Liver (tissue), 9 donors: Measurements from ENCODE around the gene ETNPPL. TPM values are rescaled to one million over a fixed set of nuclear protein-coding genes. Genes with fewer than 3 reads are reported as not detected.

Source experiments
- DNase-seq: peaks from one replicate; pipeline ENCODE4 v3.0.0-alpha.2; 2017; ENCODE audit warnings: low spot score
- H3K27ac ChIP-seq, 2 donors: one replicate each; pipeline ENCODE4 v1.7.0; 2013; ENCODE audit warnings: inconsistent platforms in 2 of 2, low read length in 2 of 2, control low read depth in 1 of 2, low read depth in 1 of 2, mild to moderate bottlenecking in 1 of 2
- H3K27me3 ChIP-seq, 4 donors: one replicate each; pipeline versions ENCODE4 v1.6.1 to v1.7.0; 2013; ENCODE audit warnings: low read length in 3 of 4, inconsistent platforms in 1 of 4, mild to moderate bottlenecking in 1 of 4, moderate library complexity in 1 of 4; ENCODE audit not compliant: control insufficient read depth in 4 of 4, insufficient read depth in 4 of 4
- H3K36me3 ChIP-seq, 4 donors: one replicate each; pipeline versions ENCODE4 v1.6.1 to v1.7.0; 2013; ENCODE audit warnings: low read length in 3 of 4, mild to moderate bottlenecking in 3 of 4, low read depth in 1 of 4, moderate library complexity in 1 of 4; ENCODE audit not compliant: control insufficient read depth in 4 of 4, insufficient read depth in 3 of 4
- H3K4me1 ChIP-seq, 4 donors: one replicate each; pipeline versions ENCODE4 v1.6.1 to v1.7.0; 2013; ENCODE audit warnings: low read length in 3 of 4, mild to moderate bottlenecking in 3 of 4, moderate library complexity in 1 of 4; ENCODE audit not compliant: control insufficient read depth in 4 of 4, insufficient read depth in 4 of 4
- H3K4me3 ChIP-seq, 3 donors: one replicate each; pipeline versions ENCODE4 v1.6.1 to v1.7.0; 2013; ENCODE audit warnings: low read length in 3 of 3, control low read depth in 1 of 3, low read depth in 1 of 3, mild to moderate bottlenecking in 1 of 3
- H3K9ac ChIP-seq, 2 donors: one replicate each; pipeline ENCODE4 v1.7.0; 2013; ENCODE audit warnings: low read length in 2 of 2, mild to moderate bottlenecking in 2 of 2, moderate library complexity in 2 of 2, control low read depth in 1 of 2, low read depth in 1 of 2
- H3K9me3 ChIP-seq, 4 donors: one replicate each; pipeline versions ENCODE4 v1.6.1 to v1.7.0; 2013; ENCODE audit warnings: low read length in 3 of 4; ENCODE audit not compliant: control insufficient read depth in 4 of 4
- CTCF ChIP-seq: fragments of 150-350 bp; IDR thresholded peaks from 2 replicates; pipeline ENCODE4 v1.5.1; 2017; ENCODE audit warnings: improper control_type of control experiment, low read depth, low read length; ENCODE audit not compliant: missing input control
- EGR1 ChIP-seq, 2 donors: IDR thresholded peaks; 2 replicates each; pipeline ENCODE4 v1.6.1; 2016 to 2018; ENCODE audit warnings: antibody characterized with exemption in 2 of 2, low read depth in 2 of 2
- FOXA1 ChIP-seq: IDR thresholded peaks from 2 replicates; pipeline ENCODE4 v1.6.1; 2016; ENCODE audit warnings: antibody characterized with exemption
- GABPA ChIP-seq, 2 donors: IDR thresholded peaks in 1 of 2; conservative IDR thresholded peaks in 1 of 2; 2 replicates each; pipeline ENCODE4 v1.6.1; 2016; ENCODE audit warnings: antibody characterized with exemption in 2 of 2, mild to moderate bottlenecking in 1 of 2, moderate library complexity in 1 of 2
- HNF4A ChIP-seq, 2 donors: conservative IDR thresholded peaks; 2 replicates each; pipeline ENCODE4 v1.6.1; 2016; ENCODE audit warnings: antibody characterized with exemption in 2 of 2, mild to moderate bottlenecking in 2 of 2
- HNF4G ChIP-seq: IDR thresholded peaks from 2 replicates; pipeline ENCODE4 v1.6.1; 2016; ENCODE audit warnings: antibody characterized with exemption
- JUND ChIP-seq, 2 donors: IDR thresholded peaks; 2 replicates each; pipeline ENCODE4 v1.6.1; 2016; ENCODE audit warnings: antibody characterized with exemption in 2 of 2
- MAX ChIP-seq: IDR thresholded peaks from 2 replicates; pipeline ENCODE4 v1.6.1; 2016; ENCODE audit warnings: antibody characterized with exemption
- NR2F2 ChIP-seq: IDR thresholded peaks from 2 replicates; pipeline ENCODE4 v1.6.1; 2016; ENCODE audit warnings: antibody characterized with exemption
- RAD21 ChIP-seq, 2 donors: IDR thresholded peaks; 2 replicates each; pipeline ENCODE4 v1.6.1; 2016; ENCODE audit warnings: antibody characterized with exemption in 2 of 2, mild to moderate bottlenecking in 2 of 2
- SP1 ChIP-seq: IDR thresholded peaks from 2 replicates; pipeline ENCODE4 v1.6.1; 2018; ENCODE audit warnings: antibody characterized with exemption, mild to moderate bottlenecking
- TAF1 ChIP-seq: conservative IDR thresholded peaks from 2 replicates; pipeline ENCODE4 v1.6.1; 2016; ENCODE audit warnings: antibody characterized with exemption, mild to moderate bottlenecking
- YY1 ChIP-seq: IDR thresholded peaks from 2 replicates; pipeline ENCODE4 v1.6.1; 2016; ENCODE audit warnings: antibody characterized with exemption, mild to moderate bottlenecking
- WGBS: extraction: QIAGEN DNeasy Blood & Tissue Kit; methylation state at CpG from one replicate; pipeline ENCODE4 v1.1.7; 2013; 5-methylcytosine and 5-hydroxymethylcytosine counted together
- polyA plus RNA-seq, 2 donors: library from polyadenylated mRNA; stranded (reverse) in 1 of 2; unstranded in 1 of 2; fragments of 200-250 nt in 1 of 2; fragments of >200 nt in 1 of 2; fragmentation: Nextera tagmentation in 1 of 2; extraction: Ambion mirVana in 1 of 2; gene quantifications; one replicate each; pipeline versions ENCODE4 v1.2.1 to v1.2.3, GENCODE V29; 2013 to 2015
- total RNA-seq, 2 donors: library from RNA; depleted of rRNA; stranded (reverse); fragments of >200 nt; gene quantifications; one replicate each; pipeline ENCODE4 v1.2.3, GENCODE V29; 2014
- TF ChIP-seq, protein P1 (sequence below): IDR thresholded peaks from 2 replicates; pipeline ENCODE4 v1.6.1; 2016; ENCODE audit warnings: antibody characterized with exemption
- TF ChIP-seq, protein P2 (sequence below): IDR thresholded peaks from 2 replicates; pipeline ENCODE4 v1.6.1; 2016; ENCODE audit warnings: antibody characterized with exemption
- TF ChIP-seq, protein P3 (sequence below): IDR thresholded peaks from 2 replicates; pipeline ENCODE4 v1.6.1; 2016; ENCODE audit warnings: antibody characterized with exemption, mild to moderate bottlenecking
- donor health status: healthy.
- donor health status: healthy.
- donor health status: healthy.
- donor health status: healthy.
- donor health status: healthy.

The ETNPPL gene
- total and polyA plus RNA-seq, 4 donors: 2.5 to 43.3 (median 25.3) TPM

GRCh38 chr4:108779958-108780357 lies 17.1 kb upstream of the ETNPPL start:
- H3K27me3 ChIP-seq: no peaks in the 10 kb centered on the region
- H3K9me3 ChIP-seq: no peaks in the 10 kb centered on the region
- H3K4me3 ChIP-seq: no peak overlapping the region
- DNase-seq: no peak
- H3K9ac ChIP-seq: no peak overlapping the region
- H3K36me3 ChIP-seq: no peaks in the 10 kb centered on the region
- TF ChIP-seq NR2F2 (no peak), CTCF (no peak), TAF1 (no peak), FOXA1 (no peak), SP1 (no peak), HNF4G (no peak), MAX (no peak), EGR1 (IDR thresholded peaks at IDR 0.05; ENCODE audit: low read depth in 2 of 2) (no peak), YY1 (no peak), HNF4A (conservative IDR thresholded peaks at IDR 0.05) (no peak), JUND (IDR thresholded peaks at IDR 0.05) (no peak)
- TF ChIP-seq, protein P1, sequence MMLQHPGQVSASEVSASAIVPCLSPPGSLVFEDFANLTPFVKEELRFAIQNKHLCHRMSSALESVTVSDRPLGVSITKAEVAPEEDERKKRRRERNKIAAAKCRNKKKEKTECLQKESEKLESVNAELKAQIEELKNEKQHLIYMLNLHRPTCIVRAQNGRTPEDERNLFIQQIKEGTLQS: no peak
- TF ChIP-seq, protein P2, sequence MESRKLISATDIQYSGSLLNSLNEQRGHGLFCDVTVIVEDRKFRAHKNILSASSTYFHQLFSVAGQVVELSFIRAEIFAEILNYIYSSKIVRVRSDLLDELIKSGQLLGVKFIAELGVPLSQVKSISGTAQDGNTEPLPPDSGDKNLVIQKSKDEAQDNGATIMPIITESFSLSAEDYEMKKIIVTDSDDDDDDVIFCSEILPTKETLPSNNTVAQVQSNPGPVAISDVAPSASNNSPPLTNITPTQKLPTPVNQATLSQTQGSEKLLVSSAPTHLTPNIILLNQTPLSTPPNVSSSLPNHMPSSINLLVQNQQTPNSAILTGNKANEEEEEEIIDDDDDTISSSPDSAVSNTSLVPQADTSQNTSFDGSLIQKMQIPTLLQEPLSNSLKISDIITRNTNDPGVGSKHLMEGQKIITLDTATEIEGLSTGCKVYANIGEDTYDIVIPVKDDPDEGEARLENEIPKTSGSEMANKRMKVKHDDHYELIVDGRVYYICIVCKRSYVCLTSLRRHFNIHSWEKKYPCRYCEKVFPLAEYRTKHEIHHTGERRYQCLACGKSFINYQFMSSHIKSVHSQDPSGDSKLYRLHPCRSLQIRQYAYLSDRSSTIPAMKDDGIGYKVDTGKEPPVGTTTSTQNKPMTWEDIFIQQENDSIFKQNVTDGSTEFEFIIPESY: no peak
- H3K4me1 ChIP-seq: peaks cover 2 to 17% (median 11%) of the 10 kb centered on the region in 4 donors
- no peak overlapping the region for H3K27ac ChIP-seq

GRCh38 chr4:108777388-108777787 lies 14.5 kb upstream of the ETNPPL start:
- Histone ChIP-seq H3K9me3 (no peaks in the 10 kb centered on the region), H3K9ac (no peak overlapping the region), H3K4me1 (peaks cover 0 to 16% (median 10%) of the 10 kb centered on the region in 4 donors), H3K4me3 (no peak overlapping the region), H3K27me3 (no peaks in the 10 kb centered on the region), H3K27ac (no peak overlapping the region), H3K36me3 (no peaks in the 10 kb centered on the region)
- WGBS: 95% methylated on average over 2 of the region's 2 CpGs
- TF ChIP-seq, protein P2: no peak
- TF ChIP-seq HNF4G (no peak), RAD21 (IDR thresholded peaks at IDR 0.05) (no peak), TAF1 (no peak), MAX (no peak), YY1 (no peak), SP1 (no peak), GABPA (IDR thresholded peaks at IDR 0.05 in 1 of 2, conservative IDR thresholded peaks at IDR 0.05 in 1 of 2) (no peak), CTCF (no peak), FOXA1 (no peak), NR2F2 (no peak)
- TF ChIP-seq, protein P1: no peak
- TF ChIP-seq, protein P3, sequence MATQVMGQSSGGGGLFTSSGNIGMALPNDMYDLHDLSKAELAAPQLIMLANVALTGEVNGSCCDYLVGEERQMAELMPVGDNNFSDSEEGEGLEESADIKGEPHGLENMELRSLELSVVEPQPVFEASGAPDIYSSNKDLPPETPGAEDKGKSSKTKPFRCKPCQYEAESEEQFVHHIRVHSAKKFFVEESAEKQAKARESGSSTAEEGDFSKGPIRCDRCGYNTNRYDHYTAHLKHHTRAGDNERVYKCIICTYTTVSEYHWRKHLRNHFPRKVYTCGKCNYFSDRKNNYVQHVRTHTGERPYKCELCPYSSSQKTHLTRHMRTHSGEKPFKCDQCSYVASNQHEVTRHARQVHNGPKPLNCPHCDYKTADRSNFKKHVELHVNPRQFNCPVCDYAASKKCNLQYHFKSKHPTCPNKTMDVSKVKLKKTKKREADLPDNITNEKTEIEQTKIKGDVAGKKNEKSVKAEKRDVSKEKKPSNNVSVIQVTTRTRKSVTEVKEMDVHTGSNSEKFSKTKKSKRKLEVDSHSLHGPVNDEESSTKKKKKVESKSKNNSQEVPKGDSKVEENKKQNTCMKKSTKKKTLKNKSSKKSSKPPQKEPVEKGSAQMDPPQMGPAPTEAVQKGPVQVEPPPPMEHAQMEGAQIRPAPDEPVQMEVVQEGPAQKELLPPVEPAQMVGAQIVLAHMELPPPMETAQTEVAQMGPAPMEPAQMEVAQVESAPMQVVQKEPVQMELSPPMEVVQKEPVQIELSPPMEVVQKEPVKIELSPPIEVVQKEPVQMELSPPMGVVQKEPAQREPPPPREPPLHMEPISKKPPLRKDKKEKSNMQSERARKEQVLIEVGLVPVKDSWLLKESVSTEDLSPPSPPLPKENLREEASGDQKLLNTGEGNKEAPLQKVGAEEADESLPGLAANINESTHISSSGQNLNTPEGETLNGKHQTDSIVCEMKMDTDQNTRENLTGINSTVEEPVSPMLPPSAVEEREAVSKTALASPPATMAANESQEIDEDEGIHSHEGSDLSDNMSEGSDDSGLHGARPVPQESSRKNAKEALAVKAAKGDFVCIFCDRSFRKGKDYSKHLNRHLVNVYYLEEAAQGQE: no peak
- DNase-seq: no peak
